ENCODE data around the gene EIF2AK2.
"Not testable (repeated sequence)": the region's sequence is repeated elsewhere in the genome, so short reads cannot be mapped to it uniquely, and the experiment has no call there.

EIF2AK2 gene

DNA sequence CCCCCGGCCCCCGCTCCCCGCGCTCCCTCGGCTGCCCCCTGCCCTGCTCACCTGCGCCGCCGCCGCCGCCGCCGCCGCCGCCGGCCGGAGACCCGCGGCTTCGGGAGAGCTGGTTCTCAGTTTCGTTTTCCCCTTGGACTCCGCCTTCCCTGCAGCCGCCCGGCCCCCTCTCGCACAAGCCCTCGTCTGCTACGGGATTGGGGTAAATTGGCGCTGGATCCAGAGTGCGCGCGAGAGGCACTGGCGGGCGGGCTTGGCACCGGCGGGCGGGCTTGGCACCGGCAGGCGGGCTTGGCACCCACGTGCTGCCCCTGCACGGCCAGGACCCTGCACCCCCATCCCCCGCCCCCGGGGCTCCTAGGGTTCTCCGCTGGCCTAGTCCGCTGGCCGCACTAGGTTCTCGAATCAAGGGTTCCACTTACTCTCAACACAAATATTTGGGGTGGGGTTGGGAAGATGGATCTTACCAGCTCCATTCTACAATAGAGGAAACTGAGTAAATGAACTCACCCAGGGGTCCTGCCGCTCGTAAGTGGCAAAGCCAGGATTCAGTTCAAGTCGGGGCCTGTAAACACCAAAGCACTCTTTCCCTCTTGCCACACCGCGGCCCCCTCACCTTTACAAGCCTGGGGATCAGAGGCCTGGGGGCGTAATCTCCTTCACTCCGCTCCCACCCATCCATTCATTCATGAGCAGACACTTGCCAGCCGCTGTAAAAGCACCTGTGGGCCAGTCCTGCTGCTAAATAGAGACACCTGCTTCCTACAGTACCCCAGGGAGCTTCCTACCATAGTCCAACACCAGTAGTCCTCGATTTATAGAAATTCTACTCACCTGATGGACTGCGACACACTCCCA lies at the start of gene EIF2AK2:
TSS of gene EIF2AK2 (minus strand) at position 124 of the 858 bp plus-strand sequence. CDS start 9,174 bp downstream, outside the sequence.
- peak; percentile 98 for DNase-seq (ENCODE audit: low spot score)
- TF ChIP-seq, protein P1, sequence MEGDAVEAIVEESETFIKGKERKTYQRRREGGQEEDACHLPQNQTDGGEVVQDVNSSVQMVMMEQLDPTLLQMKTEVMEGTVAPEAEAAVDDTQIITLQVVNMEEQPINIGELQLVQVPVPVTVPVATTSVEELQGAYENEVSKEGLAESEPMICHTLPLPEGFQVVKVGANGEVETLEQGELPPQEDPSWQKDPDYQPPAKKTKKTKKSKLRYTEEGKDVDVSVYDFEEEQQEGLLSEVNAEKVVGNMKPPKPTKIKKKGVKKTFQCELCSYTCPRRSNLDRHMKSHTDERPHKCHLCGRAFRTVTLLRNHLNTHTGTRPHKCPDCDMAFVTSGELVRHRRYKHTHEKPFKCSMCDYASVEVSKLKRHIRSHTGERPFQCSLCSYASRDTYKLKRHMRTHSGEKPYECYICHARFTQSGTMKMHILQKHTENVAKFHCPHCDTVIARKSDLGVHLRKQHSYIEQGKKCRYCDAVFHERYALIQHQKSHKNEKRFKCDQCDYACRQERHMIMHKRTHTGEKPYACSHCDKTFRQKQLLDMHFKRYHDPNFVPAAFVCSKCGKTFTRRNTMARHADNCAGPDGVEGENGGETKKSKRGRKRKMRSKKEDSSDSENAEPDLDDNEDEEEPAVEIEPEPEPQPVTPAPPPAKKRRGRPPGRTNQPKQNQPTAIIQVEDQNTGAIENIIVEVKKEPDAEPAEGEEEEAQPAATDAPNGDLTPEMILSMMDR (IDR thresholded peaks at IDR 0.05; ENCODE audit: borderline replicate concordance, control extremely low read depth, extremely low read depth, insufficient read depth, missing control alignments), result no peak
- in situ Hi-C loops (cut with MboI; ENCODE audit: low sequenced_read_pairs, unreplicated experiment), result loop anchor here (25.0 kb wide), 1 partner anchor 730 kb away; no protein-coding TSS in a partner anchor

DNA sequence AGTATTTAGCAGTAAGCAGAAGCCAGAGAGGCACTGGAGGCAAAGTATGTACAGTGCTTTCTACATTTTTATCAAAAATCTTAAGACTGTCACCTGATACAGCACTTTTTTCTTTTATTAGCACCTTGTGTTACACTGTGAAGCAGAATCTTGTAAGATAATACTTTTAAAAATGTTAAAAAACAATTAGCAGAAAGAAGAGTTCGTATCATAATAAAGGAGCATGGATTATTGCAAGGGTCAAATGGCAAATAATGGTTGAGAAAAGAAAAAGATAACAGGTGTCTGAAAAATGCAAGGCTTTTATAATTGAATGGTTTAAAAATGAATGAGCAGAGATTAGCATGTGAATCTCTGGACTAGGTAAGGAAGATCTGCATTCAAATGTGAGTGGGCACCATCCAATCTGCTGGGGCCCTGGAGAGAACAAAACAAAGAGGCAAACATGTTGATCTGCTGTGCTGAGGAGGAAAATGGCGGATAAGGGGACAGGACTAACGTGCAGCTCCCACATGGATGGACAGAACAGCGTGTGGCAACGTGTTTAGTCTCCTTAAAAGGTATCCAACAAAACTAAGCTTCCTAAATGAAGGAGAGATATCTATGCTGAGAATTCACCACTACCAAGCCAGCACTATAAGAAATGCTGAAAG lies 49.0 kb upstream of the EIF2AK2 start:
- TF ChIP-seq, protein P1 (IDR thresholded peaks at IDR 0.05; ENCODE audit: borderline replicate concordance, control extremely low read depth, extremely low read depth, insufficient read depth, missing control alignments), result no peak
- no peak for DNase-seq (ENCODE audit: low spot score)
- in situ Hi-C loops (cut with MboI; ENCODE audit: low sequenced_read_pairs, unreplicated experiment), result no loop called here

DNA sequence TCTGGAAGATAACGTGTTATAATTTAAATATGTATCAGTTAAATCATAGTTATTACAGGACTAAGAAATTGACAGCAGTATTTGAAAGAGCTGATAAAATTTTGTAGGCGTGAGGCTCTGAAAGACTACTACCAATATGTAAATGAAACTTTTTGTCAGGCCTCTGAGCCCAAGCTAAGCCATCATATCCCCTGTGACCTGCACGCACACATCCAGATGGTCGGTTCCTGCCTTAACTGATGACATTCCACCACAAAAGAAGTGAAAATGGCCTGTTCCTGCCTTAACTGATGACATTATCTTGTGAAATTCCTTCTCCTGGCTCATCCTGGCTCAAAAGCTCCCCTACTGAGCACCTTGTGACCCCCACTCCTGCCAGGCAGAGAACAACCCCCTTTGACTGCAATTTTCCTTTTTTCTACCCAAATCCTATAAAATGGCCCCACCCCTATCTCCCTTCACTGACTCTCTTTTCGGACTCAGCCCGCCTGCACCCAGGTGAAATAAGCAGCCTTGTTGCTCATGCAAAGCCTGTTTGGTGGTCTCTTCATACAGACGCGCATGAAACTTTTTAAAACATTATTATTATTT lies 48.4 kb upstream of the EIF2AK2 start:
- DNase-seq (ENCODE audit: low spot score); in situ Hi-C loops (cut with MboI; ENCODE audit: low sequenced_read_pairs, unreplicated experiment): not testable (repeated sequence)

DNA sequence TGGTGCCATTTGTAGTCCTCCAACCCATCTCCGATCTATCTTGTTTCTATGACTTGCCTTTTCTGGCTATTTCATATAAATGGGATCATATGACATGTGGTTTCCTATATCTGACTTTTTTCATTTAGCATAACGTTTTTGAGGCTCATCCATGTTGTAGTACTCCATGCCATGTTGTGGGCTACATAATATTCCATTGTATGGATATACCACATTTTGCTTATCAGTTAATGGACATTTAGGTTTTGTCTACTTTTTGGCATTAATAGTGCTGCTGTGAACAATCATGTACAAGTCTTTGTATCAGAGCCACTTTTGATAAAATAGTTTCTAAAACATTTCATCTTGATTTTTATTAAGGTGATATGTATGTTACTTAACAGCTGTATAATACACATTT lies 46.9 kb upstream of the EIF2AK2 start:
- in situ Hi-C loops (cut with MboI; ENCODE audit: low sequenced_read_pairs, unreplicated experiment), result no loop called here
- no peak for DNase-seq (ENCODE audit: low spot score)
- TF ChIP-seq, protein P1 (IDR thresholded peaks at IDR 0.05; ENCODE audit: borderline replicate concordance, control extremely low read depth, extremely low read depth, insufficient read depth, missing control alignments), result no peak

DNA sequence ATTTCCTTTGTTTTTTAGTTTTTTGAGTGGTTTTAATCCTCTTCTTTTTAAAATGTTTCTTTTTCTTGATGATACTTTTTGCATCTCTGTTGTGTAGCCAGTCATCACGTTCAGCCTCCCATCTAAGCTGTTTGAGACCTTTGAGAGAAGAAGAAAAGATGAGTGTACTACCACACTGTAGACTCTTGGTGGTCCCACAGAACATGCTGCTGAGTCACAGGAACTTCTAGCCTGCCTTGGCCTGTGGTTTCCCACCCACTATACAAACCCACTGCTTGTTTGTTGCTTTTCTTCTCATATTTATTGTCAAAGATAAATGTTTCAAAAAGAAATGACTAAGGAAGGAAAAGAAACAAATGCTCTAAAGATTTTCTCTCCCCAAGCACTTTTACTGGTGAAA lies 45.0 kb upstream of the EIF2AK2 start:
- TF ChIP-seq, protein P1 (IDR thresholded peaks at IDR 0.05; ENCODE audit: borderline replicate concordance, control extremely low read depth, extremely low read depth, insufficient read depth, missing control alignments), result no peak
- no peak for DNase-seq (ENCODE audit: low spot score)
- in situ Hi-C loops (cut with MboI; ENCODE audit: low sequenced_read_pairs, unreplicated experiment), result no loop called here

DNA sequence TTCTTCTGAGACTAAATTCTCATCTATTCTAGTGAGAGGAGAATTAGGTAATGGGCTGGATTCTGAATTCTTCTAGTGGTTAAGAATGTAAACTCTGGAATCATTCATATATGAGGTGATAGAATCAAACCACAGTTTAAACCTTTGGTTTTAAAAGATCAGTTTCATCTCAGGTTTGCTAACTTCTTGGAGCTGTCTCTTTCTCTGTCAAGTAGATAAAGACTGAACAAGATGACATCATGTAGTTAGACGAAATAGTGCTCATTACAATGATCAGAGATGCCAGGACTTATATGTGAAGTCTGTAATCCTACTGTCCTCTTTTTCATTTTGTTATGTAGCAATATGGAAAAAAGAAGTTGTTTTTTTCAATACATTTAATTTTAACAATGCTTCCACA lies 44.4 kb upstream of the EIF2AK2 start:
- TF ChIP-seq, protein P1 (IDR thresholded peaks at IDR 0.05; ENCODE audit: borderline replicate concordance, control extremely low read depth, extremely low read depth, insufficient read depth, missing control alignments), result no peak
- in situ Hi-C loops (cut with MboI; ENCODE audit: low sequenced_read_pairs, unreplicated experiment), result no loop called here
- DNase-seq (ENCODE audit: low spot score), result no peak

Measured in GM13976 (cell line).